Posterior cingulate gyrus (tissue), 11 donors: ENCODE results near the gene UTY.

ENCODE experiments used
- DNase-seq, 10 donors: peaks; one replicate each; pipeline versions ENCODE4 v3.0.0 to v3.0.0-alpha.2; 2020 to 2021; ENCODE audit warnings: mixed read lengths in 3 of 10
- intact Hi-C: fragments of 100-400 bp; cut with DNase I; formaldehyde crosslinking; loops from one replicate; pipeline ENCODE4 v1.15.1; 2023

UTY gene

GRCh38 chrY:13479828-13480227 lies at the start of gene UTY:
TSS of gene UTY (minus strand) at chrY:13480033. CDS start at chrY:13479665, 368 bp downstream.
- intact Hi-C loops, result no loop called here
- DNase-seq, result peak in 3 of 10 donors; percentile 75 to 80 (median 80)

- intact Hi-C loops, result no loop called here
- DNase-seq, result no peak
Measured at GRCh38 chrY:13520474-13520873, 40.6 kb upstream of the UTY start.

GRCh38 chrY:13501215-13501614 lies 21.4 kb upstream of the UTY start:
- intact Hi-C loops, result no loop called here
- no peak for DNase-seq

GRCh38 chrY:13493737-13494136 lies 13.9 kb upstream of the UTY start:
- intact Hi-C loops, result no loop called here
- DNase-seq, result no peak

GRCh38 chrY:13492408-13492807 lies 12.6 kb upstream of the UTY start:
- DNase-seq, result no peak
- intact Hi-C loops, result no loop called here

GRCh38 chrY:13488738-13489137 lies 8.9 kb upstream of the UTY start:
- intact Hi-C loops, result no loop called here
- DNase-seq, result no peak

GRCh38 chrY:13479121-13479711 lies 617 bp downstream of the UTY start:
- peak in 3 of 10 donors; percentile 28 to 39 (median 32) for DNase-seq
- intact Hi-C loops, result no loop called here

- intact Hi-C loops, result no loop called here
- peak in 1 of 10 donors; percentile 14 for DNase-seq
Measured at GRCh38 chrY:13478126-13478785, 1.6 kb downstream of the UTY start.

GRCh38 chrY:13474997-13475396 lies 4.8 kb downstream of the UTY start:
- DNase-seq, result no peak
- intact Hi-C loops, result no loop called here

- intact Hi-C loops, result no loop called here
- no peak for DNase-seq
Measured at GRCh38 chrY:13451572-13451971, 28.3 kb downstream of the UTY start.

- DNase-seq, result no peak
- intact Hi-C loops, result no loop called here
Measured at GRCh38 chrY:13450596-13451130, 29.2 kb downstream of the UTY start.

GRCh38 chrY:13445566-13445965 lies 34.3 kb downstream of the UTY start:
- intact Hi-C loops, result no loop called here
- DNase-seq, result no peak

- intact Hi-C loops, result no loop called here
Measured at GRCh38 chrY:13443146-13443545, 36.7 kb downstream of the UTY start.

GRCh38 chrY:13440811-13441210 lies 39.0 kb downstream of the UTY start:
- DNase-seq, result no peak
- intact Hi-C loops, result no loop called here

More at GRCh38 chrY:13443146-13443545, 36.7 kb downstream of the UTY start:
- no peak for DNase-seq

GRCh38 chrY:13435968-13436937 lies 43.6 kb downstream of the UTY start:
- DNase-seq, result peak in 3 of 10 donors; percentile 9 to 53 (median 27)
- intact Hi-C loops, result no loop called here

- DNase-seq, result no peak
- intact Hi-C loops, result no loop called here
Measured at GRCh38 chrY:13435206-13435967, 44.4 kb downstream of the UTY start.

GRCh38 chrY:13432293-13433025 lies 47.4 kb downstream of the UTY start:
- intact Hi-C loops, result no loop called here

GRCh38 chrY:13429551-13429950 lies 50.3 kb downstream of the UTY start:
- intact Hi-C loops, result no loop called here

More at GRCh38 chrY:13432293-13433025, 47.4 kb downstream of the UTY start:
- DNase-seq, result no peak

GRCh38 chrY:13423281-13423732 lies 56.5 kb downstream of the UTY start:
- DNase-seq, result no peak
- intact Hi-C loops, result no loop called here

More at GRCh38 chrY:13429551-13429950, 50.3 kb downstream of the UTY start:
- no peak for DNase-seq
